ENCODE results near the gene PLD1. TPM values are rescaled to one million over a fixed set of nuclear protein-coding genes. Genes with fewer than 3 reads are reported as not detected.

Gene PLD1
- total RNA-seq, 1 donor from 2014 or later = 0.21 TPM

DNA sequence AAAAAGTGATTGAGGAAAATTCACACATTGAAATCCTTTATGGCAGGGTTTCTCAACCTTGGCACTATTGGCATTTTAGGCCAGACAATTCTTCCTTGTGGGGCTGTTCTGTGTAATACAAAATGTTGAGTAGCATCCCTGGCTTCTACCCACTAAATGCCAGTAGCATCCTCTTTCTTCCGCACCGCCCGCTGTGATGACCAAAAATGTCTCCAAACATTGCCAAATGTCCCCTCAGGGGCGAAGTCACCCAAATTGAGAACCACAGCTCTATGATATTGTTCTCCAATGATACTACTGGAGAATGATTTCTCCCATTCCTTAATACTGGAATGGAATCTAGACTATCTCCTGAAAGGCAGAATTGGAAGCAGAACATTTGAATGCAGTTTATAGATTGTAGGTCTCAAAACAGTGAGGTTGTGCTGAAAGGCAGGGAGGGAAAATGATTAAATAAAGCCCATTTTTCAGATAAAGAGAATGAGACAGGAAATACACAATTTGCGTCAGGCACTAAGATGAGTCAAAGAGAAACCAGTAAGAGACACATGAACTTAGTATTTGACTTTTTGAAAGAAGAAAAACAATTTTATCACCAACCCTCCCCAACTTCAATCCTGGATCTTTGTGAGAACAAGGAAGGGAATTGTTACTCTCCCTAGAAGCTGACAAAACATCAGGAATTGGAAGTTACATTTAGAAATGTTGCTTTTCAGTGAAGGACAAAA is 248.5 kb downstream of the PLD1 start:
- Histone ChIP-seq H3K4me1 (no peaks in the 10 kb centered on the region), H3K4me2 (no peak overlapping the region), H3K27me3 (no peaks in the 10 kb centered on the region), H3K4me3 (no peak overlapping the region), H3K79me2 (ENCODE audit: low read depth) (no peaks in the 10 kb centered on the region), H3K9me3 (ENCODE audit: low read depth) (no peaks in the 10 kb centered on the region), H2AFZ (replicated peaks) (no peak overlapping the region), H3K36me3 (no peaks in the 10 kb centered on the region), H4K20me1 (ENCODE audit: low read depth) (no peaks in the 10 kb centered on the region), H3F3A (ENCODE audit: low read depth) (no peaks in the 10 kb centered on the region), H3K9ac (no peak overlapping the region), H3K27ac (no peak overlapping the region)
- peaks cover 9% of the 10 kb centered on the region for H3K27me3 Mint-ChIP-seq (ENCODE audit: insufficient read depth, low read depth)
- TF ChIP-seq EZH2 (IDR thresholded peaks at IDR 0.05) (no peak), EZH2phosphoT487 (IDR thresholded peaks at IDR 0.05) (no peak)
- TF ChIP-seq, protein P1, sequence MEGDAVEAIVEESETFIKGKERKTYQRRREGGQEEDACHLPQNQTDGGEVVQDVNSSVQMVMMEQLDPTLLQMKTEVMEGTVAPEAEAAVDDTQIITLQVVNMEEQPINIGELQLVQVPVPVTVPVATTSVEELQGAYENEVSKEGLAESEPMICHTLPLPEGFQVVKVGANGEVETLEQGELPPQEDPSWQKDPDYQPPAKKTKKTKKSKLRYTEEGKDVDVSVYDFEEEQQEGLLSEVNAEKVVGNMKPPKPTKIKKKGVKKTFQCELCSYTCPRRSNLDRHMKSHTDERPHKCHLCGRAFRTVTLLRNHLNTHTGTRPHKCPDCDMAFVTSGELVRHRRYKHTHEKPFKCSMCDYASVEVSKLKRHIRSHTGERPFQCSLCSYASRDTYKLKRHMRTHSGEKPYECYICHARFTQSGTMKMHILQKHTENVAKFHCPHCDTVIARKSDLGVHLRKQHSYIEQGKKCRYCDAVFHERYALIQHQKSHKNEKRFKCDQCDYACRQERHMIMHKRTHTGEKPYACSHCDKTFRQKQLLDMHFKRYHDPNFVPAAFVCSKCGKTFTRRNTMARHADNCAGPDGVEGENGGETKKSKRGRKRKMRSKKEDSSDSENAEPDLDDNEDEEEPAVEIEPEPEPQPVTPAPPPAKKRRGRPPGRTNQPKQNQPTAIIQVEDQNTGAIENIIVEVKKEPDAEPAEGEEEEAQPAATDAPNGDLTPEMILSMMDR (IDR thresholded peaks at IDR 0.05) = no peak
- no peaks in the 10 kb centered on the region for H3K9me3 Mint-ChIP-seq
- peaks cover 2% of the 10 kb centered on the region for H3K36me3 Mint-ChIP-seq
- no peak overlapping the region for H3K27ac Mint-ChIP-seq
- DNase-seq (ENCODE audit: low spot score) = no peak
- peaks cover 11% of the 10 kb centered on the region for H3K4me1 Mint-ChIP-seq
- H3K4me3 Mint-ChIP-seq = no peak overlapping the region

- TF ChIP-seq EZH2phosphoT487 (IDR thresholded peaks at IDR 0.05) = no peak
Measured at GRCh38 chr3:171559586-171559985, 250.7 kb downstream of the PLD1 start.

DNA sequence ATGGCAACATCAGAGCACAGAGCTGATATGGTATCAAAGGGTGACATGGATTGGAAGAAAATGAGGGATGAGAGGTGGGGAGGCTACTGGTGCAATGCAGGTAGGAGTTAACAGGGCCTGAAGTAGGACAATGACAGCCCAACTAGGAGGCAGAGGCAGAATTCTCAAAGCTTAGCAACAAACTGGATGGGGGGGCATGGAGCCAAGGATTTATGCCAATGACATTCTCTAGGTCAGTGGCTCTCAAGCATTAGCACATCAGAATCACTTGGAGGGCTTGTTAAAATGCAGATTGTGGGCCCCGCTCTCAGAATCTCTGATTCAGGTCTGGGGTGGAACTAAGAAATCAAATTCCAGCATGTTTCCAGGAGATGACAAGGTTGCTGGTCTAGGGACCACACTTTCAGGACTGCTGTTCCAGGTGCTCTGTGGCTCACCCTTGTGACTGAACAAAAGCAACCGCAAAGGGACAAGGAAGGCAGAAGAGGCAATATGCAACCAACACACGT is 252.0 kb downstream of the PLD1 start:
- Histone ChIP-seq H3K4me2 (no peak overlapping the region), H3K4me1 (peaks cover 3% of the 10 kb centered on the region), H3K4me3 (no peak overlapping the region), H3K27me3 (no peaks in the 10 kb centered on the region), H2AFZ (replicated peaks) (no peak overlapping the region), H3F3A (ENCODE audit: low read depth) (no peaks in the 10 kb centered on the region), H3K36me3 (no peaks in the 10 kb centered on the region), H3K9me3 (ENCODE audit: low read depth) (no peaks in the 10 kb centered on the region), H3K79me2 (ENCODE audit: low read depth) (no peaks in the 10 kb centered on the region), H3K9ac (no peak overlapping the region), H4K20me1 (ENCODE audit: low read depth) (no peaks in the 10 kb centered on the region), H3K27ac (no peak overlapping the region)
- Mint-ChIP-seq H3K27me3 (ENCODE audit: insufficient read depth, low read depth) (peaks cover 5% of the 10 kb centered on the region), H3K9me3 (no peaks in the 10 kb centered on the region), H3K27ac (no peak overlapping the region), H3K4me1 (peaks cover 21% of the 10 kb centered on the region), H3K36me3 (peaks cover 2% of the 10 kb centered on the region), H3K4me3 (no peak overlapping the region)
- DNase-seq (ENCODE audit: low spot score) = no peak
- TF ChIP-seq, protein P1 (IDR thresholded peaks at IDR 0.05) = no peak
- no peak for TF ChIP-seq EZH2 (IDR thresholded peaks at IDR 0.05)

More at GRCh38 chr3:171559586-171559985, 250.7 kb downstream of the PLD1 start:
- Histone ChIP-seq H3K4me1 (peaks cover 3% of the 10 kb centered on the region), H3K4me3 (no peak overlapping the region), H4K20me1 (ENCODE audit: low read depth) (no peaks in the 10 kb centered on the region), H3K9ac (no peak overlapping the region), H3K27ac (no peak overlapping the region), H2AFZ (replicated peaks) (no peak overlapping the region), H3F3A (ENCODE audit: low read depth) (no peaks in the 10 kb centered on the region), H3K4me2 (no peak overlapping the region), H3K79me2 (ENCODE audit: low read depth) (no peaks in the 10 kb centered on the region), H3K9me3 (ENCODE audit: low read depth) (no peaks in the 10 kb centered on the region), H3K36me3 (no peaks in the 10 kb centered on the region), H3K27me3 (no peaks in the 10 kb centered on the region)
- no peak for DNase-seq (ENCODE audit: low spot score)
- Mint-ChIP-seq H3K36me3 (peaks cover 2% of the 10 kb centered on the region), H3K9me3 (no peaks in the 10 kb centered on the region), H3K27ac (no peak overlapping the region), H3K4me3 (no peak overlapping the region), H3K27me3 (ENCODE audit: insufficient read depth, low read depth) (peaks cover 9% of the 10 kb centered on the region), H3K4me1 (peaks cover 21% of the 10 kb centered on the region)

GRCh38 chr3:171557173-171557572 is 253.1 kb downstream of the PLD1 start:
- peaks cover 21% of the 10 kb centered on the region for H3K4me1 Mint-ChIP-seq
- H4K20me1 ChIP-seq (ENCODE audit: low read depth) = no peaks in the 10 kb centered on the region
- H3K4me3 ChIP-seq = no peak overlapping the region
- no peaks in the 10 kb centered on the region for H3K36me3 ChIP-seq
- H3K4me1 ChIP-seq = peaks cover 3% of the 10 kb centered on the region
- no peak overlapping the region for H3K27ac Mint-ChIP-seq
- H3K9ac ChIP-seq = no peak overlapping the region
- TF ChIP-seq, protein P1 (IDR thresholded peaks at IDR 0.05) = no peak
- TF ChIP-seq EZH2phosphoT487 (IDR thresholded peaks at IDR 0.05) (no peak), EZH2 (IDR thresholded peaks at IDR 0.05) (no peak)
- no peaks in the 10 kb centered on the region for H3K9me3 Mint-ChIP-seq
- H3K36me3 Mint-ChIP-seq = peaks cover 2% of the 10 kb centered on the region
- H3F3A ChIP-seq (ENCODE audit: low read depth) = no peaks in the 10 kb centered on the region
- H2AFZ ChIP-seq (replicated peaks) = no peak overlapping the region
- H3K4me2 ChIP-seq = no peak overlapping the region
- H3K4me3 Mint-ChIP-seq = no peak overlapping the region
- DNase-seq (ENCODE audit: low spot score) = no peak
- H3K9me3 ChIP-seq (ENCODE audit: low read depth) = no peaks in the 10 kb centered on the region
- H3K79me2 ChIP-seq (ENCODE audit: low read depth) = no peaks in the 10 kb centered on the region
- H3K27me3 Mint-ChIP-seq (ENCODE audit: insufficient read depth, low read depth) = peaks cover 4% of the 10 kb centered on the region
- no peaks in the 10 kb centered on the region for H3K27me3 ChIP-seq
- H3K27ac ChIP-seq = no peak overlapping the region
